ENCODE measurements around the gene GCNA.
"Not testable (repeated sequence)": the region's sequence is repeated elsewhere in the genome, so short reads cannot be mapped to it uniquely, and the experiment has no call there.

GCNA gene

DNA sequence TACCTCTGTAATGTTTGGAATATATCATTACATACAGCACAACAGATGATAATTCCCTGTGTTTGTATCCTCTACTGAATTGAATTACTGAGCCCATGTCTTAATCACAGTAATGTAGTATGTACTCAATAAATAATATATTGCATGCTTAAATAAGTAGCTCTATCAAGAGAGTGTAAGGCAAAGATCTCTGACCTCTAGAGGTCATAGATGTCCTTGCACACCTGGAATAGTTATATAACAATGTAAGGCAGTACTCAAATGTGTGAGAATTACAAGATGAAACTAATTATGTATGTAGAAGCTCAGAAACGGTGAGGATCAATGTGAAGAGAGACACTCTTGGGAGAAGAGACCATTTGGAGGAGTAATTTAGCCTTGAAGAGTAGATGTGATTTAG lies 14.3 kb upstream of the GCNA start:
- no peak for DNase-seq

DNA sequence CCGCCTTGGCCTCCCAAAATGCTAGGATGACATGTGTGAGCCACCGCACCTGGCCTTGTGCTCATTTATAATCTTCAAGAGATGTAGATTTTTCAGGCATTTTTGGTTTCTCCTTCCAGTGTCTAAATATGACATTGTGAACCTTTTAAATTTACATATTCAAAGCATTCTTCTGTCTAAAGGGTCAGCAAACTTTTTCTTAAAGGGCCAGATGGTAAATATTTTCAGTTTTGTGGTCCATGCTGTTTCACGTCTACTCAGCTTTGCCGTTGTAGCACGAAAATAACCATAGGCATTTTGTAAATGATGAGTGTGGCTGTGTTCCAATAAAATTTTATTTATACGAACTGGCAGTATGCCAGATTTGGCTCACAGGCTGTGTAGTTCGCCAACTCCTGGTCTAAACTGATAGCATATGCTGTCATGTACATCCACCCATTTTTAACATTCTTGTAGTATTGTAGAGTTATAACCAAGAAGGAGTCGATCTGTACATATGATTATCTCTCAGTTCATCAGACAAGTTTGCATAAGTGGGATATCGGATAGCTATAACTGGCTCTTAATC lies 12.7 kb upstream of the GCNA start:
- no peak for DNase-seq

DNA sequence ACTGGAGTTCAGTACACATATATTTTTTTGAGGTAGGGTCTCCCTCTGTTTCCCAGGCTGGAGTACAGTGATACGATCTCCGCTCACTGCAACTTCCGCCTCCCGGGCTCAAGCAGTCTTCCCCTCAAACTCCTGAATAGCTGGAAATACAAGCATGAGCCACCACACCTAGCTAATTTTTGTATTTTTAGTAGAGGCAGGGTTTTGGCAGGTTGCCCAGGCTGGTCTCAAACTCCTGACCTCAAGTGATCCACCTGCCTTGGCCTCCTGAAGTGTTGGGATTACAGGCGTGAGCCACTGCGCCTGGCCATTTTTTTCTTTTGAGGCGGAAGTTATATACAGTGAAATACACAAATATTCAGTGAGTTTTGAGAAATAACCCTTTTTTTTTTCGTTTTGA lies 6.8 kb upstream of the GCNA start:
- DNase-seq: not testable (repeated sequence)

DNA sequence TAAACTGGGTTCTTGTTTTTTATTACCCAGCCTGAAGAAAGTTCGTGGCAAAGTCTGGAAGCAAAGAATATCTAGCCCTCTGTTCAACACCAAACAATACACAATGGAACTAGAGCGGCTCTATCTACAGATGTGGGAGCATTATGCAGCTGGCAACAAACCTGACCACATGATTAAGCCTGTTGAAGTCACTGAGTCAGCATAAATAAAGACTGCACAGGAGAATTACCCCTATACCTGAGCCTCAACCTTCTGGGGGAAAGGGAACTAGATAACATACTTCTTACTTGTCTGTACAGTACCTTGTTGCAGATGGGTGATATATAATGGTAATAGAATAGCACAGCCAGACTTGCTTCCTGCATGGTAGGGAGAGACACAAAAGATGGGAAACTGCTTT lies 4.6 kb upstream of the GCNA start:
- no peak for DNase-seq

DNA sequence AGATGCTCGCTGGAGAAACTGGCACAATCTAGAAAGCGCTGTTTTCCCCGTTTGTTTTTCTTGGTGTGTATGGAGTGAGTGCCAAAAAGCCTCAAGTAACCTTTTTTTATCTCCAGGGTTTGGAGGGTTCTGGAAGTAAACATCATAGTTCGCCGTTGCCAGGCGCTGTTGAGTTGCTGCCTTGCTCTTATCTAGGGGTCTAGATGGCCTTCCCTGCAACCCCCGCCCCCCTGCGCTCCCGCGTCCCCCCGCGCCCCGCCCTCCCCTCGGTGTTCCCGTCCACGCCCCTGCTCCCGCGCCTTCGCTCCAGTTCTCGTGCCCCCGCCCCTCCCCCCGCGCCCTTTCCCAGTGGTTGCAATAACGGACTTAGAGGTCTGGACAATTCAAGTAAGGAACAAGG lies 555 bp upstream of the GCNA start:
- no peak for DNase-seq

DNA sequence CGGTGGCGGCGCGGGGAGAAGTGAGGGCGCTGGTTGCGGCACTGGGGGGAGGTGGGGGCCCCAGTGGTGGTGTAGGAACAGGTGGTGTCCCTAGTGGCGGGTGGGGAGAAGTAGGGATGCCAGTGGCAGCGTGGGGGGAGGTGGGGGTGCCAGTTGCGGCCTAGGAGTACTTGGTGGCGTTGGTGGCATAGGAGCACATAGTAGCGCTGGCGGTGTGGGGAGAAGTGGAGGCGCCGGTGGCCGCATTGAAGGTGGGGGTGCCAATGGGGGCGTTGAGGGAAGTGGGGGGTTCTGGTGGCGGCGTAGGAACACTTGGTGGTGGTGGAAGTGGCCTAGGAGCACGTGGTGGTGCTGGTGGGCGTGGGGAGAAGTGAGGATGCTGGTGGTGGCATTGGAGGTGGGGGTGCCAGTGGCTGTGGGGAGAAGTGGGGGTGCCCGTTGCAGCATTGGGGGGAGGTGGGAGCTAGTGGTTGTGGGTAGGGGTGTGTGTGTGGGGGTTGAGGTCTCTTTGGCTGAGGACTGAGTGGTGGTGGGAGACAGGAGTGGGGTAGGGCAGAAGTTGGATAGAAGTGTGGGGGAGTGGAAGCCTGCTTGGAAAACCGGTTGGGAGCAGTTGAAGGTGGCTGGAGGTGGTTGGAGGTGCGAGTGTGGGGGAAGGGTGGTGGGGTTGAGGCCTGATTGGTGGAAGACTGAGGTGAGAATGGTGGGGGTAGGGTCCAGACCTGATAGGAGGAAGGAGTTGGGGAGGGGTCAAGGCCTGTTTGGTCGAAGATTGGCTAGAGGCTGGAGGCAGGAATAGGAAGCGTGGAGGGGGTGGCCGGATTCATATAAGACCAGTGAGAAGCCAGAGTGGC lies 1.1 kb downstream of the GCNA start:
- DNase-seq: no peak

DNA sequence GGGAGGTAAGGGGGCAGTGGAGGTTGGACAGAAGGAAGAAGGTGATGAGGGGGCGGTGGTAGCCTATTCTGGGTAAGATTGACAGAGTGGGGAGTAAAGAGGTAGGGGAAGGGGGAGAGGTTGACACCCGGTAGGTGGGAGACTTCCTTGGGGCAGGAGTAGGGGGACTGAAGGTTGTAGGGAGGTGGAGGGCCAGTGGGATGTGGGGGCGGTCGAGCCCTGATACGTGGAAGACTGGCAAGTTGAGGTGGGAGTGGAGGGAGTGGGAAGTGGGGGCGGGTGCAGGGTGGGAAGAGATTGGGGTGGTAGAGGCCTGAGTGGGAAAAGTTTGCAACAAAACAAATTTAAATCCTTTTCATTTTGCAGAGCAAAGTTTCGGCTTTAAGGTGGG lies 1.7 kb downstream of the GCNA start:
- DNase-seq: no peak

DNA sequence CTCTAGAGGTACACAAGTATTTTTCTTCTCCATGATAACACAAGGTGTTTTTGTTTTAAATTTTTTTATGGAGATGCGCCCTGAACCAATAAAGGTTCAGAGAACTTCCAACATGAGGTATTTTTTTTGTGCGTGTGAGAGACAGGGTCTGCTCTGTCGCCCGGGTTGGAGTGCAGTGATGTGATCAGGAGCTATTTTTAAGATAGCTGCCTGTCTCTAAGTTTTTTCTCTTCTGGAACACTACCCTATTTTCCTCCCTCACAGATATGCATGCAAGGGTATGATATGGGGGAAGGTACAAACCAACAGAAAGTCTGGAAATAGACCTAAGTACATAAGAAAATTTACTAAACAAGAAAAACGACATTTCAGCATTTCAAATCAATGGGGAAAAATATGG lies 3.0 kb downstream of the GCNA start:
- no peak for DNase-seq

DNA sequence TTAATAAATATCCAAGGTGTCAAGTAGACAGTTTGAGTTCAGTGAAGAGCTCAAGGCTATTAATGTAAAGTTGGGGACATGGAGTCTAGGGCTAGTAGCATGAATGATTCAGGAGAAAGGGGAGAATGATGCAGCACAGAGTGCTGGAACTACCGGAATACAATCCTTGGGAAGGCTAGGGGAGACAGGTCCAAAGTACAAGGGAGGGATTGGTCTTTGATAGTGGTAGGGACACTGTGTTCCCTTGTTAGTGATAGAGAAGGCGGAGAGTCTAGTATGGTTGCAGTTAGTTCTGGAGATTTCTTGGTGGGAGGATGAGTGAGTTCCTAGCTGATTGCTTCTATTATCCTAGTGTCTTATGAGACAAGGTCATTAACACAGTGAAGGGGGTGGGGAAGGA lies 8.7 kb downstream of the GCNA start:
- no peak for DNase-seq

DNA sequence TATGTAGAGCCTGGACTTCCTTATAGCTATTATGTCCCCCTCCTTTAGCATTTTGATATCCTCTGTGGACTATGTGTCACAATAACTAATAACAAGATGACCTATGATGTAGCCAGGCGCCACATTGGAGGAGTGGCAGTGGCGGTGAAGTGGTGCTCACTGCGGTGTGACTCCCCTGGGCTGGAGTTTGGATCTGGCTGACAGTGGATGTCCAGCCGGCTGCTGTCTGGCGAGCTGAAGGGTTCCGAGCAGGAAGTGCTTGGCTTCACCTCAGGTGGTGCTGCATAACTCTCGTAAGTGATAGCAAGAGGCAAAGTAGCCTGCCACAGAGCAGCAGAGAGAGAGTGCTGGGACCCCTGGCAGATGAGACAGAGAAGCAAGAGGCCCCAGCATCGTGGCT lies 15.0 kb downstream of the GCNA start:
- not testable (repeated sequence) for DNase-seq

DNA sequence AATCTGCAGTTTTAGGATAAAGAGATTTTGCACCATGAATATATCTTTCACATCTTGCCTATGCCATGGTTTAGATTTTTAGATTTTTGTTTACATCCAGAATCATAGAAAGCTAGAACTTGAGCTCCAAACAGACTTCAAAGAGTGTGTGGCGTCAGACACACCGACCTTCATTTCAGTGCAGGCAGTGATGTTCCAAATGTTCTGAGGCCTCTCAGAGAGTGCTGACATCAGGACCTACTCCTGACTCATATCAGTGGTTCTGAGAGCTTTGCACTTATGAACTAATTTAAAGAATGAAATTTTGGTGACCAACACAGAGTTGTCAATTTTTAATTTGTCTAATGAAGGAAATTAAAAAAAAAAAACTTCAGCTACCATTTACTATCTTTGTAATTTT lies 21.7 kb downstream of the GCNA start:
- DNase-seq: no peak

DNA sequence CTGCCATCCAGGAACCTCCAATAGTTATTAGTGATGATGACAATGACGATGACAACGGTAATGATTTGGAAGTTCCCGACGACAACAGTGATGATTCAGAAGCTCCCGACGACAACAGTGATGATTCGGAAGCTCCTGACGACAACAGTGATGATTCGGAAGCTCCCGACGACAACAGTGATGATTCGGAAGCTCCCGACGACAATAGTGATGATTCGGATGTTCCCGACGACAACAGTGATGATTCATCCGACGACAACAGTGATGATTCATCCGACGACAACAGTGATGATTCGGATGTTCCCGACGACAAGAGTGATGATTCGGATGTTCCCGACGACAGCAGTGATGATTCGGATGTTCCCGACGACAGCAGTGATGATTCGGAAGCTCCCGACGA lies 25.4 kb downstream of the GCNA start:
- DNase-seq: no peak

DNA sequence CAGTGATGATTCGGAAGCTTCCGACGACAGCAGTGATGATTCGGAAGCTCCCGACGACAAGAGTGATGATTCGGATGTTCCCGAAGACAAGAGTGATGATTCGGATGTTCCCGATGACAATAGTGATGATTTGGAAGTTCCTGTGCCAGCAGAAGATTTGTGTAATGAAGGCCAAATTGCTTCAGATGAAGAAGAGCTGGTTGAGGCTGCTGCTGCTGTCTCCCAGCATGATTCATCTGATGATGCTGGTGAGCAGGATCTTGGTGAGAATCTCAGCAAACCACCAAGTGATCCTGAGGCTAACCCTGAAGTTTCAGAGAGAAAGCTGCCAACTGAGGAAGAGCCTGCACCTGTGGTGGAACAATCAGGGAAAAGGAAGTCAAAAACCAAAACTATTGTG lies 25.9 kb downstream of the GCNA start:
- DNase-seq: no peak

DNA sequence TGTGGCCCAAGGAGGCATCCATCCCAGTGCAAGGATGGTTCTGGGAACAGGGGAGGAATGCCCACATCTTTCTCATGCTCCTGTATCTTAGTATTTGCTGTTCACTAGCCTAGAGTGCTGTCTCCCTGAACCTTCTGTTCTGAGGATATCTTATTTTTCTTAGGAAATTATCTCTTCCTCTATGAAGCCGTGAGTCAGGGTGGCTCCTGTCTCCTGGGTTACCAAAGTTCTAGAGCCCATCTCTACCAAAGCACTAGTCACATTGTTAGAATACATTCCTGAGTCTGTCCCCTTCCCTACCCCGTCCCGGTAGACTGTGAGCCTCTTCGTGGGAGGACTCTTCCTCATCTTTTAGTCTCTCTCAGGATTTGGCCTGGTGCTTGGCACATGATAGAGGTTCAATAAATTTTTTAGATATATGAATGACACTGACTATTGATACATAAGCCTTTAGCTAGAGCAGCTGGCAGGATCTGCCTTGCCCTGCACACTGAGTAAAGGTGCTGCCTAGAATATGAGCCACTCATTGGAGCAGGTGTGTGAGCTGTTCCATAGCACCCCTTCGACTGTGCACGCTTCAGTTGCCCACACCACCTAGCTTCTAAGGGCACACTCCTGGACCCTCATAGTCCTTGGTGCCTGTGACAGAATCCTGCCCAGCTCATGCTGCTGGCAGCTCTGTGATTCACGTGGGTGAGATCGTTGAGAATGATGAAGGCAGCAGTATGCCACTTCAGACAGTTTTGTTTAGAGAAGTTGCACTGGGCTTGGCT lies 26.7 kb downstream of the GCNA start:
- no peak for DNase-seq

DNA sequence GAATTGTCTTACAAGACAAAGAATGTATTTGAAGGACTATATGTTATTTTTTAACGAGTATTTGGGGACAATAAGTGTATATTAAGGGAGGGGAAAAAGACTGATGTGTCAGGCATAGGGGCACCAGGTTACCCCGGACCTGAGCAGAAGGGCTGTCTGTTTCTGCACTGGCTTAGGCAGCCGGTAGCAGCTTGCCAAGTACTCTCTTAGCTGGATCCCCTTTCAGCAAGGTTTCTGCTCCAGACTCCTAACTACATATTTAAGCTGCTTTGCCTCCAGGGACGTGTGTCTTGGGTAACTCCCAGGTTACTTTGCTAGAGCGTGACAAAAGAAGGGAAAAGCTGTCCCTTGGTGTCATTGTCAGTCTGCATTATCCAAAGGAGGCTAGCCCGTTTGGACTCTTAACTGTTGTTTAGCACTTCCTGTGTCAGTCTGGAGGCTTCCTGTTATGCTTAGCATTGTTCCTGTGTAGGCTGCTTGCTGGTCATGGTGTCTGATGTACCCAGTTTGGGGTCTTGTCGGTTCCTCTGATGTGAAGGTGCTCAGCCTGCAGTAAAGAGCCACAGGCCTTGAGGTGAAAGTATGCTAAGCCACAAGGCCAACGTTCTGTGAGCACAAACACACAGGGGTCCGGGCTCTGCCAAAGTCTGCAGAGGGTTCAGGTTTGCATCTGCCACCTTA lies 28.4 kb downstream of the GCNA start:
- DNase-seq: peak; percentile 64

DNA sequence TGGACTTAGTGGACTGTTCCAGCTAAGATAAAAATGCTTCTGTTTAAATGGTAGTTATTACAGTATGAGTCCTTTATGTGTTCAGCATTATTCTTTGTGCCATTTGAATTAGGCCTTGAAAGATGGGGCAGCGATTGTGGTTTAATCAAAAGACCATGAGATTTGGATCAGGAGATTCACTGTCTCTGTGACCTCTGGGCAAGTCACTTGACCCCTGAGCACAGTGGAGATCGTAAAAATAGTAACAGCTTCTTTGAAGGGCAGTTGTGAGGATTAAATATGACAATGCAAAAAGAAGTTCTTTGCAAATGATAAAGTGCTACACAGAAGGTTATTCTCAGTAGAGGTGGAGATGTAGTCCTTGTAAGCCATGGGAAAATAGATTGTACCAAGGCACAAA lies 29.3 kb downstream of the GCNA start:
- no peak for DNase-seq

DNA sequence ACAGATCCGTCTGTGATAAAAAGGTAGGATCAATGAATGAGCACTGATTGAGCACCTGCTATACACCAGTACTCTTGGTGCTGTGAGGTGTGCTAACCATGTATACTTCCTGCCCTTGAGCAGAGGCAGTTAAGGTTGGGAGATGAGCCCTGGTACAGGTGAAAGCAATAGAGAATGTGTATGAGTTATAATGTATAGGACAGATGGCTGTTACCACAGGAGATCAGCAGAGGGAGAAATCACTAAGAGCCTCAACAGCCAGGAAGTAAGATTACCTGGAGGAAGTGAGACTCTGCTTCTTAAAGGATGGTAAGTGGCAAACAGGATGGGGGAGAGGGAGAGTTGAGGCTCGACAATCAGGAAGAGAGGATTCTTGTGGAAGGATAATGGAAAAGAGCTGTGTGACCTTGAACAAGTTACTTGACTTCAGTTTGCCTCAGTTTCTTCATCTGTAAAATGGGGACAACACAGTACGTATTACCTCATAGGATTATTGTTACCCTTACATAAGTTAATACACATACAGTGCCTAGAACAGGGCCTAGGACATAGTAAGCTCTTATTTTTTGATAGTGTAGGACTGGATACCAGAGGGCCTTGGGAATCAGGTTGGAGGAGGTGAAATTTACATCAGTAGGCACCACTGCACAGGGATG lies 31.0 kb downstream of the GCNA start:
- peak; percentile 33 for DNase-seq

DNA sequence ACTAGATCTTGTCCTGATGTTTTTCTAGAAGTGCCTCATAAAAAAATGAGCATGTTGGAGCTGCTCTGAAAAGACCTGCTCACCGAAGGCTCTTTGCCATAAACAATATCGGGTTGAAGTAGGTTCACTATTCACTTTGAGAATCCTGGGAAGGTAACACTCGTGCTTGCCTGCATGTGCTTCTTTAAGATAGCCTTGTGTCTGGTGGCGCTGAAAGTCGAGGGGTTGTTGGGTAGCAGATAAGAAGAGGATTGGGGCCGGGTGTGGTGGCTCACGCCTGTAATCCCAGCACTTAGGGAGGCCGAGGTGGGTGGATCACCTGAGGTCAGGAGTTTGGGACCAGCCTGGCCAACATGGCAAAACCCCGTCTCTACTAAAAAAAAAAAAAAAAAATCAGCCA lies 33.5 kb downstream of the GCNA start:
- not testable (repeated sequence) for DNase-seq

DNA sequence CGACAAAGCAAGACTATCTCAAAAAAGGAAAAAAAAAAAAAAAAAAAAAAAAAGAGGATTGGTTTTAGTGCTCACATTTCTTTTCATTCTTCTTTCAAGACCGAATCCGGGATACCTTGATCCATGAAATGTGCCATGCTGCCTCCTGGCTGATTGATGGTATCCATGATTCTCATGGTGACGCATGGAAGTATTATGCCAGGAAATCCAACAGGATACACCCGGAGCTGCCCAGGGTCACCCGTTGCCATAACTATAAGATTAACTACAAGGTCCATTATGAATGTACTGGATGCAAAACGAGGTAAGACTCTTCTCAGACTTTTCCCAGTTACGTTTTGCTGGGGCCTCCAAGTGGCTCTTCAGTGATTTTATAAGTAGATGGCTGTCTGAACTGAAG lies 34.0 kb downstream of the GCNA start:
- no peak for DNase-seq

DNA sequence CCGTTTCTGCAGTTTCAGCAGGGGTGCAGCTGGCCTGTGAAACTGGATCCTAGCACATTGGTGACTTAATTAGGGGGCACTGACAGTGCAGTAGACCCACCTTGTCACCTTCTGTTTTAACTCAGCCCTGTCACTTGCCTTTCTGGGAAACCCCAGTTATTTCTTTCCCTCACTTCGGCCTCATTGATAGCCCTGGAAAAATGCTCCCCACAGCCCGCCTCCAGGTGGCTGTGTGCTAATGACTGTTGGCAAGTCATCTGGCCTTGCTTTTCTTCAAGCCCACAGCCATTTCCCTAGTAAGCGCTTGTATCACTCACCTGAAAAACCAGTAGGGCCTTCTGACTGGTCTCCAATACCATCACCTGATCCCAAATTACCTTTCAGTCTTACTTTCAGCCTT lies 36.8 kb downstream of the GCNA start:
- no peak for DNase-seq

DNA sequence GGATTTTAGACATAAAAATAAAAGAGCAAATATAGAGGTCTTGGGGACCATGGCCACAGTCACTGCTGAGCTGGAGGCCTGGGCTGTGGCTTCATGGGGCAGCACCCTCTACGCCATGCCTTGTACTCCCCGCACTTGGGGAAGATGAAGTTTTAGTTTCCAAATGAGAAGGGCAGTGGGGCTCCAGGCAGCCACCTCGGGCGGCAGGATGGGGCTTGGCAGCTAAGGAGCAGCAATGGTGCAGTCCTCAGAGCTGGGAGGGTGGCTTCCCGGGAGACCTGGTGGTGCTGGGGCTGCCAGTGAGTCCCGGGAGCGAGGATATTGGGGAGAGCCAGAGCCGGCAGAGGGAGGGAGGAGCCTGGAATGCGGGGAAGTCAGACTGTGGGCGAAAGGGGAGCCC lies 37.7 kb downstream of the GCNA start:
- no peak for DNase-seq

DNA sequence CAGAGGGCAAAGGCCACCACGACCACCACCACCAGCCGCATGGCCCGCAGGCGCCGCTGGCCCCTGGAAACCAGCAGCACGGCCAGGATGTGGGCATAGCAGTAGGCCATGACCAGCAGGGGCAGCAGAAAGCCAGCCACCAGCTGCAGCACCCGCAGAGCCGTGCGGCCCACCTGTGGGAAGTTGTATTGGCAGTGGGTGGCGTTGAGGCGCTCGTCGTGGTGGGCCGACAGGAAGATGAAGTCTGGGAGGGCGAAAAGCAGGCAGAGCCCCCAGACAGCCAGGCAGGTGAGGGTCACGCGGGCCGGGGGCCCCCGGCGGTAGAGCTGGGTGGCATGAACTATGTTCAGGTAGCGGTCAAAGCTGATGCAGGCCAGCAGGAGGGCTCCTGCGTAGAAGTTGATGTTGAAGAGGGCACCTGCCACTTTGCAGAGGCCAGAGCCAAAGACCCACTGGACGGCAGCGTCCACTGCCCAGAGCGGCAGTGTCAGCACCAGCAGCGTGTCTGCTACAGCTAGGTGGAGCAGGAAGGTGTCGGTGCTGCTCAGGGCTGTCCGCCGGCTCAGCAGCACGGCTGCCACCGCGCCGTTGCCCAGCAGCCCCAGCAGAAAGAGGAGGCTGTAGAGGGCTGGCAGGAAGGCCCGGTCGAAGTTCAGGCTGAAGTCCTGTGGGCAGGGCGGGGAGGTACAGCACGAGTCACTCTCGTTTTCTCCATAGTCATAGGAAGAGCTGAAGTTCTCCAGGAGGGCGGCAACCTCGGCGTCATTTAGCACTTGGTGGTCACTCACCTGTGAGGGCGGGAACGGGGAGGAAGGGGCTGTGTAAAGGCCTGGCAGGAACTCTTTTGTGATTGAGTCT lies 38.7 kb downstream of the GCNA start:
- no peak for DNase-seq

Measured in CD4-positive, alpha-beta T cell treated with Interleukin-17A for 1 hour (primary cell).